NCI-H69 (cell line): ENCODE results near the gene SOCS1.
"Not testable (repeated sequence)": the region's sequence is repeated elsewhere in the genome, so short reads cannot be mapped to it uniquely, and the experiment has no call there.

Experiments
- DNase-seq: peaks from one replicate; lab custom pipeline; 2025; lab: John Stamatoyannopoulos, UW

Gene SOCS1, protein sequence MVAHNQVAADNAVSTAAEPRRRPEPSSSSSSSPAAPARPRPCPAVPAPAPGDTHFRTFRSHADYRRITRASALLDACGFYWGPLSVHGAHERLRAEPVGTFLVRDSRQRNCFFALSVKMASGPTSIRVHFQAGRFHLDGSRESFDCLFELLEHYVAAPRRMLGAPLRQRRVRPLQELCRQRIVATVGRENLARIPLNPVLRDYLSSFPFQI

DNA sequence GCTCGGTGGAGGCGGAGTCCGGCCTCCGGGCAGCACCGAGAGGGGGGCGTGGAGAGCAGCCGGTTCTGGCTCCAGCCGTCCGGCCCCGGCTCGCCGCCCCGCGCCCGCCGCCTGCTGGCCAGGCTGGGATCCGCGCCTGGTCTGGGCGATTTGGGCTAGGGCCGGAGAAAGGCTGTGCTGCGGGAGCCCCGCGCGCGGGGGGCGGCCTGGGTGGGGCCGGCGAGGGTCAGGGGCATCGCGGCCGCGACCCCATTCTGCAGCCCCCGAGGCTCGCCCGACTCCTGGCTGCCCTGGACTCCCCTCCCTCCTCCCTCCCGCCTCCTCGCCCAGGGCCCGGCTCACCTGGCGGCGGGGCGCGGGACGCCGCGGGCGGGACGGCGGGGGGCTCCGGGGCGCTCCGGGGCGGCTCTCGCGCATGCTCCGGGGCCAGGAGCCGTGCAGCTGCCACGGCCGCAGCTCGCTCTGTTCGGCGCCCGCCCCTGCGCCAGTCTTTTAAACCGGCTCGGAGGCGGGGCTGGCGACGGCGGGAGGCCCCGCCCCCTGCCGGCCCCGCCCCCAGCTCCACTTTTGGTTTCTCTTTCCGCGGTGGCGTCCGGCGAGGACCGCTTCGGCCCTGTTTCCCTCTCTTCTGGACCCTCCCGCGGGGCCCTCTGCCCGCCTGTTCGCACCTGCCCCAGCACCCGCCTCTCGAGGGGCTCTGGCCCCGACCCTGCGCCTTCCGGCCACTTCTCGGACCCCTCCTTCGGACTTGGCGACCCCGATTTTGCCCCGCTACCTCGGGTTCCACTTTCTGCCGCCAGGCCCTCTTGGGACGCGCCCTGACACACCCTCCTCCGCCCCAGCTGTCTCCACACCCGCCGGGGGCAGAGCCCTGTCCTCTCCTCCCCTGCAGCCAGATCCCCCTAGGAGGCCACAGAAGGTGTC, at the start of gene SOCS1:
Gene SOCS1 (minus strand): TSS at position 468 of the 924 bp plus-strand sequence. CDS start 726 bp downstream, outside the sequence.
- DNase-seq, result peak; percentile 94

DNA sequence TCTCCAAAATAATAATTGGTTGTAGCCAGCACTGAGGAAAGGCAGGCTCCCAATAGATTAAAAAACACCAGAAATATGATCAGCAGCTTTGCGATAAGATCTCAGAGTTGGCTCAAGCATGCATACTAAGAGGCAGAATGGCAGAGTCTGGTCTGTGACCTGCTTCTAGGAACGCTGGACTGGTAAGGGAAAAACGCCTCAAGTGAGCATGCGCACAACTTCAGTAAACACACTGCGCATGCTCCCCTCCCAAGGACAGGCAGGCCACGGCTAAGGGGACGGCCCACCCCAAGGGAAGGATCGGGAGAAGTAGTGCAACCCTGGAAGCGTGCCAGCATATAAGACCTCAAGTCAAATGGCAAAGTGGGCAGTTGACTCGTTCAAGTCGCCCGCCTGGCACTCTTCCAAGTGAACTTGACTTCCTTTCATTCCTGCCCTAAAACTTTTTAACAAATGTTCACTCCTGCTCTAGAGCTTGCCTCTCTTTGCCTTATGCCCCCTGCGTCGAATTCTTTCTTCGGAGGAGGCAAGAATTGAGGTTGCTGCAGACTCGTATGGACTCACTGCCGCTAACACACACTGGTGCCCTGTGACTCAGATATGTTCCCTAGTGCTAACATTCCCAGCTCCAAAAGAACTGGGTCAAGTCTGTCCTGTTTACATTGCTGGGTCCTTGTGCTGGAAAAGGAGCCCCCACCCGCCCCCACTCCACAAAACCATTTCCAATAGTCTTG, 47.6 kb upstream of the SOCS1 start:
- peak; percentile 55 for DNase-seq

DNA sequence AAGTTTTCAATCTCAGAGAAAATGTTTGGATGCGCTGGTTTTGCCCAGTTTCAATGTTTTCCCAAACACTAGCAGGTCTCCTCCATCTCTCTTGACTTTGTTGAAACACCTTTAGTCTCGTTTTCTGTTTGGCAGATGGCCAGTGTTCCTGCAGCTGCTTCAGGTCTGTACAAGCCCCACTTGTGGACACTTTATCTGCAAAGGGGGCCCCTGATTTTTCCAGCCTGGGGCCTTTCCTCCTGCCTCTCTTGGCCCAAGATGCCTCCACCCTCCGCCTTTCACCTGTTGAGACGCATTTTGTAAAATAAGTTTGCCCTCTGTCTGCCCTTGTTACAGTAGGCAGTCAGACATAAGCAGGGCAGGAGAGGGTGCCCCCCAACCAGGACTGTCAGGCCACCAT, 47.0 kb upstream of the SOCS1 start:
- peak; percentile 83 for DNase-seq

DNA sequence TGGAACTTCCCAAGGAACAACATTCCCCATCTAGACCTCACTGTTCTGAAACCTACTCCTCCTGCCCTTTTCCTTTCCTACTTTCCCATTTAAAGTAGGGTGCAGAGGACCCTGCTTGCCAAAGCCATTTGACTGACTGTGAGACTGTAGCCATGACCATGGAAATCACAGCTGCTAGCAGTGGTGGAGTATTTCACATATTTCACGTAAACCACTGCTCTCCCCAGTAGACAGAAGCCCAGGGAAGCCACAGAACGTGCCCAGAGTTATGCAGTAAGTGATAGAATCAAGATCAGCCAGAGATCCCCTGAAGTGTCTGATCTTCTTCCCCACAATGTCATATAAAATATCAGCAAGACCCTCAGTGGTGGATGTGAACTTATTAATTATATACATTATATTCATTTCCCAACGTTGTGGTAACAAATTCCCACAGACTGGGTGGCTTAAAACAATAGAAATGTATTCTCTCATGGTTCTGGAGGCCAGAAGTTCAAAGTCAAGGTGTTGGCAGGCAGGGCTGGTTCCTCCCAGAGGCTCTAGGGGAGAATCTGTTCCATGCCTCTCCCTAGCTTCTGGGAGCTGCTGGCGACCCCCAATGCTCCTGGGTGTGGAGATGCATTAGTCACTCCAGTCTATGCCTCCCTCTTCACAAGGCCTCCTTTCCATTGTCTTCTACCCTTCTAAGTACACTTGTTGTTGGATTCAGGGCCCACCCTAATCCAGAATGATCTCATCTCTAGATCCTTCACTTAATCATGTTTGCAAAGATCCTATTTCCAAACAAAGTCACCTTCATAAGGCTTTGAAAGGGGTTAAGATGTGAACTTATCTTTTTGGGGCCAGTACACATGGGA, 45.9 kb upstream of the SOCS1 start:
- DNase-seq, result no peak

DNA sequence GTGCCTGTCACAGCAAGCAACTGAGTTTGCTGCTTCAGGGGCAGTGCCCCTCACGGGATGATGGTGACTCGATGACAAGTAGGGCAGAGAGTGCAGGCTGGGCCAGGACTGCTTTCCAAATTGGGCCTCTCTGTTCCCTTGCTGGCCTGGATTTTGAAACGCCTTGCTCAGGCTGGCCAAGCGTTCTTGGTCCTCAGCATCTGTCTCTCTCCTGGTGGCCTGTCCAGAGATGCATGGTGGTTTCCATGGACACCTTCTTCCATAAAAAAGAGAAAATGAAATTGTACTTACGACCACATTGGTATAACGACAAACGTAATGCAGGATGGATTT, 44.5 kb upstream of the SOCS1 start:
- DNase-seq, result no peak

DNA sequence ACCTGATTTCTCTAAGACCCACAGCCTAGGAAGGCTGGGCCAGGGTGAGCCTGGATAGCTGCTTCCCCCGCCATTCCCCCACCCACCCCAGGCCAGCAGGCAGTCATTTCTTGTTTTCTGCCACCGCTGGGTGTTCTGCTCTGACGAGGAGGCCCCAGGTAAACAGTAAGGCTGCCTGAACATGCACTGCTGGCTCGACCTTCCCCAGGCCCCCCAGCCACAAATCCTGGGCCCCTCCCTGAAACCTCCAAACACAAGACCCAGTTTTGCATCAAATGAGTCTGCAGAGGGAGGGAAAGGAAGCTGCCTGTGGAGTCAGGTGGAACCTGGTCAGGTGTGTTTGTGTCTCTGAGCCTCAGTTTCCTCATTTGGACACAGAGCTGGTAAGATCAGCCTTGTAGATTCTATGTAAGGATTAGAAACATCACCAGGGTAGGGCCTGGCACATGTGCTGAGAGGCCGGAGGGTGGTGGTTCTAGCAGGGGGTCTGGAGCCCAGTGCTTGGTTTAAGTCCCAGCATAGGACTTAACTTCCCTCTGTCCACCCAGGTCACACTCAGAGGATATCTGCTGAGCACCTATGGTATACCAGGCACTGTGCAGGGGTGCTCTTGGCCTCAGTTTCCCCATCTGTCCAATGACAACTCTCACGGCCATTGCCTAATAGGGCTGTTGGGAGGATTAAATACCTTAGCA, 44.0 kb upstream of the SOCS1 start:
- DNase-seq, result no peak

DNA sequence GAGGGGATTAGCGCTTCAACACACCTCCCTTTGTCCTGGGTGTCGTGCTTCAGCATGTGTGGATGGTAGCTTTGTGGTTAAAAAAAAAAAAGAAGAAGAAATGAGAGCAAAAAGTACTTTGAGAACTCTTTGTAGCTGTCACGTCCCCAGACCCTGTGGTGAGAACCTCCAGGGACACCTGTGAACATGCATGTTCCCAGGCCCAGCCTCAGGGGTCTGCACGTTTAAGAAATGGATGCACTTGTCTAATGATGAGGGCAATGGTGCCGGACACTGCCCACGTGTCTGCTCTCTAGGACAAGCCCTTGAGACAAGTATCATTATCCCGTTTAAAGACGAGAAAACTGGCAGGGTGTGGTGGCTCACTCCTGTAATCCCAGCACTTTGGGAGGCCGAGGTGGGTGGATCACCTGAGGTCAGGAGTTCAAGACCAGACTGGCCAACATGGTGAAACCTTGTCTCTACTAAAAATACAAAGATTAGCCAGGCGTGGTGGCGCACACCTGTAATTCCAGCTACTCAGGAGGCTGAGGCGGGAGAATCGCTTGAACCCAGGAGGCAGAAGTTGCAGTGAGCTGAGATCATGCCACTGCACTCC, 43.0 kb upstream of the SOCS1 start:
- DNase-seq, result not testable (repeated sequence)

DNA sequence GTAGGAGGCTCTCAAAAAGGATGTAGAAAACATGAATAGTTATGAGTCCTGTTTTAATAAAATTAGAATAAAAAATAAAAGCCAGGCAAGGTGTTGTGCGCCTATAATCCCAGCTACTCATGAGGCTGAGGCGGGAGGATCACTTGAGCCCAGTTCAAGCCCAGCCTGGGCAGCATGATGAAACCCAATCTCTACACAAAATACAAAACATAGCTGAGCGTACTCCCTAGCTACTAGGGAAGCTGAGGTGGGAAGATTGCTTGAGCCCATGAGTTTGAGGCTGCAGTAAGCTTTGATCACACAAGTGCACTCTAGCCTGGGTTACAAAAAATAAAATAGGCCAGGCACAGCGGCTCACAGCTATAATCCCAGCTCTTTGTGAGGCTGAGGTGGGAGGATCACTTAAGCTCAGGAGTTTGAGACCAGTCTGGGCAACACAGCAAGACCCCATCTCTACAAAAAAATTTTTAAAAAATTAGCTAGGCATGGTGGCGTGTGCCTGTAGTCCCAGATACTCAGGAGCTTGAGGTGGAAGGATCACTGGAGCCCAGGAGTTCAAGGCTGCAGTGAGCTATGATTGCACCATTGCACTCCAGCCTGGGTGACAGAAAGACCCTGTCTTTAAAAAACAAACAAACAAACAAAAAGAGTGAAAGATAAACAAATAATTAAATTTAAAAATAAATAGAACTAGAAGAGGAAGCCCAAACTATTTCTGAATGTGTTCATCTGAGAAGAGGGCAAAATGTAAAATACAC, 42.3 kb upstream of the SOCS1 start:
- no peak for DNase-seq

DNA sequence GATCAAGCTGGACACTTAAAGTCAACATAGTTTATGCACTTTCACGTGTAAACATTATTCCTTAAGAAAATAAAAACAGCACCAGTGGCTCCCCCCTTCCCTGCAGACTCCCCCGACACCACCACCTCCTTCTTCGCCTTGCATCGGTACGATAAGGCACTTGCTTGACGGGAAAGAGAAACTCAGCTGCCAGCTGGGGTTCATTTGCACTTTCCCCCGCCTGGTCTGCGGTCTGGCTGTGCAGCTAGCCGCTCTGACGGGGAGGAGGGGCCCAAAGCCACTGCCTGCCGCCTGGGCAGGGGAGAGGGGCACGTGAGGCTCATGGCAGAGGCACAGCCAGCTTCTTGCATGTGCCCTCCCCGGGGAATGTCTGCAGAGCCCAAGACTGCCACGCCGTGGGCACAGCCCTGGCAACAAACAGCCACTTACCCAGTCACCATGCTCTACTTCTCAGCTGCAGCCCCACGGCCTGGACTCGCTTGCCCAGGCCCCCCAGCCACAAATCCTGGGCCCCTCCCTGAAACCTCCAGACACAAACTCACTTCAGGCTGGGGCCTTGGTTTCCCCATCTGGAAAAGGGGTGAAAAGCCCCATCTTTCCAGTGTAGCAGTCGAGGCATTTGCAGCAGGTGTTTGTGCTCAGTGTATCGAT, 41.6 kb upstream of the SOCS1 start:
- peak; percentile 95 for DNase-seq

DNA sequence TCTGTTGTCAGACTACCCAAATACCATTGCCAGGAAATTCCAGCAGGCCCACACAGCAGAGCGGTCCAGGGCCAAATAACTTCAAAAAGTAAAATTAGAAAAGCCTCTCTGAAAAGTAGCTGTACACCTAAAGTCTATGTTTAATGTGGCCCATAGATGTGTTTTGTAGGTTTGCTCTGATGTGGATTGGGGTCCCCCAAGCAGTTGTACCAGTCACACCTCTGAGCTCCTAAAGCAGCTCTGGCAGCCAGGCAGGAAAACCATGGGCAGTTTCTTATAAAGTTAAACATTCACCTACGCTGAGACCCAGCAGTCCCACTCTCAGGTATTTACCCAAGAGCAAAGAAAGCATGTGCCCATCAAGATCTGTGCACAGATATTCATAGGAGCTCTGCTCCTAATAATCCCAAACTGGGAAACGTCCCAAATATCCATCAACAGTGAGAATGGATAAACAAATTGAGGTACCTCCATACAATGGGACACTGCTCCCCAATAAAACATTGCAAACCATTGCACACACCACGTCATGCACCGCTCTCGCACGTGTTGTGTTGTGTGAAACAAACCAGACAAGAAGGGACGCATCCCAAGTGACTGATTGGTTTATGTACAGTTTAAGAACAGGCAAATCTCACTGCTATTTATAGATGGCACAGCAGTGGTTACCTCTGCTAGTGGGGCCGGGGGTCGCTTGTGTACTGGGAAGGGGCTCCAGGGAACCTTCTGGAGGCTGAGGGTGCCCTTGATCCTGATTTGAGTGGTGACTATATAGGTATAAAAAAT, 40.9 kb upstream of the SOCS1 start:
- DNase-seq, result no peak

DNA sequence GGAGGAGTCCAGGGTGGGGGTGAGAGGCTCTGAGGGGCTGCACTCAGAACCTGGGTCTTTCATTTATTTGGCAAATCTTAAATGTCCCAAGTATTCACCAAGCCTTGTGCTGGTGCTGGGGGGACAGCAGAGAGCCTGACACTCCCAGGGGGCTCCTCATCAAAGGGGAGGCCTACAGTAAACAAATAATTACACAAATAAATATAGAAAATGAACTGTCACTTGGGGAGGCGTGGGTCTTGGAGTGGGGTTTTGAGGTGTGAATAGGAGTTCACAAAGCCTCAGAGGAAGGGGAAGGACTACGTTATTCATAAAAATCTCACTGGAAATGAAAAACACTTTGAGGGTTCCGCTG, 40.3 kb upstream of the SOCS1 start:
- DNase-seq, result no peak

DNA sequence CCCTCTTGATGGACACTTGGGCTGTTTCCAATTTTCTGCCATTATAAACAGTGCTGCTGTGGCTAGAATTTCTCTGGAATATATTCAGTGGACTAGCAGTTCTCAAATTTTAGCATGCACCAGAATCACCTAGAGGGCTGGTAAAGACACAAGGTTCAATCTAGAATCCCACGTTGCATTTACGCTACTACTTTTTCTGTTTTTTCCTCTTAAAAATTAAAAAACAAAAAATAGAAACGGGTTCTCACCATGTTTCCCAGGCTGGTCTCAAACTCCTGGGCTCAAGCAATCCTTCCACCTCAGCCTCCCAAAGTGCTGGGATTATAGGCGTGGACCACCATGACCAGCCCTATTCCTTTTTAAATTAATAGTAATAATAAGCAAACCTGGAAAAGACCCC, 39.7 kb upstream of the SOCS1 start:
- DNase-seq, result peak; percentile 15

DNA sequence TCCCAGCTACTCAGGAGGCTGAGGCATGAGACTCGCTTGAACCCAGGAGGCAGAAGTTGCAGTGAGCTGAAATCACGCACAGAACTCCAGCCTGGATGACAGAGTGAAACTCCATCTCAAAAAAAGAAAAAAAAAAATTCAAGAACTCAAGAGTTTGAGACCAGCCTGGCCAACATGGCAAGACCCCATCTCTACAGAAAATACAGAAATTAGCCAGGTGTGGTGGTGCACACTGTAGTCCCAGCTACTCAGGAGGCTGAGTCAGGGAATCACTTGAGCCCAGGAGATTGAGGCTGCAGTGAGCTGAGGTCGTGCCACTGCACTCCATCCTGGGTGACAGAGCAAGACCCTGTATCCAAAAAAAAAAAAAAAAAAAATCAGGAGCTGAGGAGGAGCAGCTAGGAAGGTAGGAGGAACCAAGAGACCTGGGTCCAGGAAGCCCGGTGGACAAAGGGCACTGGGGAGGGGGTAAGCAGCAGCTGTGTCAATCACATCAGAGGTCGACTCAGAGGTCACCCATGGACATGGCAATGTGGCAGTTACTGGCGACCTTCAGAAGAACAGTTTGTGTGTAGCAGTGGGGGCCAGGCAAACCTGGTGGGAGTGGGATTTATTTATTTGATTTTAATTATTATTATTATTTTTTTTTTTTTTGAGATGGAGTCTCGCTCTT, 36.2 kb upstream of the SOCS1 start:
- no peak for DNase-seq

DNA sequence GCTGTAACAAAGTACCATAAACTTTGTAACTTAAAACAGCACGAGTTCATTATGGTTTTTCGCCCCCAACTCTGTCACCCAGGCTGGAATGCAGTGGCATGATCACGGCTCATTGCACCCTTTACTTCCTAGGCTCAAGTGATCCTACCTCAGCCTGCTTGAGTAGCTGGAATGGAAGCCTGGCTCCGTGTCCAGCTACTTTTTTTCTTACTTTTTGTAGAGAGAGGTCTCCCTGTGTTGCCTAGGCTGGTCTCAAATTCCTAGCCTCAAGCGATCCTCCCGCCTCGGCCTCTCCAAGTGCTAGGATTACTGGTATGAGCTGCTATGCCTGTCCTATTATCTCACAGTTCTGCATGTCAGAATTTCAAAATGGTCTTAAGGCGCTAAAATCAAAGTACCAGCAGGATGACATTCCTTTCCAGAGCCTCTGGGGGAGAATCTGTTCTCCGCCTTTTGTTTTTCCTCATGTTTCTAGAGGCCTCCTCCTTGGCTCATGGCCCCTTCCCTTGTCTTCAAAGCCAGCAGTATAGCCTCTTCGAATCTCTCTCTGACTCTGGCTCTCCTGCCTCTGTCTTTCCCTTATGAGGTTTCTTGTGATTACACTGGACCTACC, 35.2 kb upstream of the SOCS1 start:
- DNase-seq, result no peak

DNA sequence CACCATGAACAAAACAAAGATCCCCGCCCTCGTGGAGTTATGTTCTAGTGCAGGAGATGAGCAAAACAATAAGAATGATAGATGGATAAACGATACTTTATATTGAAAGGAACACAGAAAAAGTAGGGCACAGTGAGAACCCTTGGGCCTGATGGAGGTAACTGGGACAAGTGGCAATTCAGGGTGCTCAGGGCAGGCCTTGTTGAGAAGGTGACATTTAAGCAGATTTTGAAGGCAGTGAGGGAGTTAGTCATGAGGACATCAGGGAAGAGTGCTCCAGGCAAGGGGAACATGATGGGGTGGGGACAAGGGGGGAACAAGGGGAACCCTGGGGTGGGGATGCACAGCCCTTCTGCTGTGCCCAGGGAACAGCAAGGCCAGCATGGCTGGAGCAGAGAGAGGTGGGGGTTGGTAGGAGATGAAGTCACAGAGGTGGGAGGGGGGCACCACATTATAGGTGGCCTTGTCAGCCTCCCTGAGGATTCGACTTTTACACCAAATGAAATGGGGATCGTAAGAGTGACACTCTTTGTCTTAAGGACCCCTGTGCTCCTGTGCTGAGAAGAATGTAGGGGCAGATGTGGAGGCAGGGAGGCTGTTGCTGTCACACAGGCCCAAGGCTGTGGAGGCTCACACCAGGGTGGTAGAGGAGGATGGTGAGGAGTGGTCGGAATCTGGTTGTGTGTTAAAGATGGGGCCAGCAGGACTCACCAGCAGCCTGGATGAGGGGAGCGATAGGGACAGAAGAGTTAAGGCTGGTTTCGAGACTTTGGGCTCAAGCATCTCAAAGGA, 34.3 kb upstream of the SOCS1 start:
- no peak for DNase-seq

DNA sequence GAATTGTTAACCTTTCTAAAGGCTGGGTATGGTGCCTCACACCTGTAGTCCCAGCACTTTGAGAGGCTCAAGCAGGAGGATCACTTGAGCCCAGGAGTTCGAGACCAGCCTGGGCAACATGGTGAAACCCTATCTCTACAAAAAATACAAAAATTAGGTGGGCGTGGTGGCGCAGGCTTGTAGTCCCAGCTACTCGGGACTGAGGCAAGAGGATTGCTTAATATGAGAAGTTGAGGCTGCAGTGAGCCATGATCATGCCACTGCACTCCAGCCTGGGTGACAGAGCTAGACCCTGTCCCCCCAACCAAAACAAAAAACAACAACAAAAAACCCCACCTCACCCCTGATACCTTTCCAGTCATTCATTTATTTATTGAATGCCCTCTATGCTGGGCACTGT, 33.7 kb upstream of the SOCS1 start:
- DNase-seq, result not testable (repeated sequence)

DNA sequence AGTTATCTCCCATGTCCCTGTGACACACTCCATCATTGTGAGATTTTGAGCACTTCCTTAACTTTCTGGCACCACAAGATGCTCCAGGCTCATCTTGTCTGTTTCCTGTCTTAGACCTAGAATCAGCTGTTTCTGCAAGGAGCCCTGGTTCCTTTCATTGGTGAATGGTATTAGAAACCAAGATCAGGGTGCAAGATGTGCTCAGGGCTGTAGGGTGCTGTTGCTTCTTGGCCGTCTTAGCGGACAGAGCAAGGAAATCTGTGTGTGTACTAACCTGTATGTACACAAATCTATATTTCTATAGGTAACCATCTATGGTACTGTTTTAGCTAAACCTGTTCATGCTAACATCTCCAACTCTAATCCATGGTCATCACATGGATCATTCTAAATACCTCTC, 33.2 kb upstream of the SOCS1 start:
- no peak for DNase-seq
